ENCODE measurements around the gene GRAMD4. TPM values are rescaled to one million over a fixed set of nuclear protein-coding genes. Genes with fewer than 3 reads are reported as not detected.

Gene GRAMD4
- total RNA-seq, 1 experiment from 2014 or later = 19.8 TPM

DNA sequence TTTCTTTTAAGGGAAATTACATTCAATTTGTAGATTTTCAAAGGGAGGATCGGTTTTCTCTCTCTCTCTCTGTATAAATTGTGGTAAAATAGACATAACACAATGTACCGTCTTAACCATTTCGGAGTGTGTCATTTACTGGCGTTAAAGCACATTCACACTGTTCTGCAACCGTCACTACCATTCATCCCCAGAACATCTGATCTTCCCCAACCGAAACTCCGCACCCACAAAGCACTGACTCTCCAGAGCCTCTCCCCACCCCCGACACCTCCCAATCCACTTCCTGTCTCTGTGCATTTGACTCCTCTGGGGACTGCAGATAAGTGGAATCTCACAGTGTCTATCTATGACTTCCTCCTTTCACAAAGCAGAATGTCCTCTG lies 15.9 kb upstream of the GRAMD4 start:
- no CpG with 5 or more reads among the region's 8 CpGs for WGBS (ENCODE audit: extremely low coverage, insufficient read length, low lambda C conversion rate)
- no peak overlapping the region for H3K4me3 Mint-ChIP-seq

More for the DNA sequence above, 15.9 kb upstream of the GRAMD4 start:
- Mint-ChIP-seq H3K36me3 (ENCODE audit: insufficient read depth in 1 of 3, low read depth in 3 of 3) (peaks cover 0 to 4% (median 0%) of the 10 kb centered on the region in 3 experiments; a peak in 2 of 7 replicates), H3K4me1 (peaks cover 9 to 10% of the 10 kb centered on the region in 2 experiments), H3K27me3 (ENCODE audit: low read depth) (no peaks in the 10 kb centered on the region), H3K27ac (peak overlapping the region in 1 of 3 experiments; percentile 5; a peak in 3 of 7 replicates), H3K9me3 (no peaks in the 10 kb centered on the region; a peak in 1 of 5 replicates)
- Histone ChIP-seq H2BK120ac (ENCODE audit: low read depth, low read length, poor library complexity, severe bottlenecking) (no peak overlapping the region), H3K9ac (ENCODE audit: extremely low read depth, insufficient read length, low read length) (no peak overlapping the region), H3K79me2 (ENCODE audit: insufficient read depth, low read length) (no peaks in the 10 kb centered on the region), H2BK15ac (ENCODE audit: low read depth, low read length) (no peak overlapping the region), H3K4ac (ENCODE audit: low read depth, low read length) (no peak overlapping the region), H2BK12ac (ENCODE audit: insufficient read length, low read depth, low read length) (no peak overlapping the region), H3K4me2 (ENCODE audit: insufficient read depth, insufficient read length, low read length) (no peak overlapping the region), H4K20me1 (ENCODE audit: control insufficient read depth, insufficient read depth, insufficient read length) (no peaks in the 10 kb centered on the region), H4K5ac (ENCODE audit: insufficient read length, low read depth, low read length) (no peak overlapping the region), H3T11ph (ENCODE audit: low read length) (no peak overlapping the region), H4K91ac (ENCODE audit: insufficient read length, low read depth, low read length) (no peak overlapping the region), H2BK5ac (ENCODE audit: insufficient read length, low read length) (no peak overlapping the region), H4K8ac (replicated peaks; ENCODE audit: insufficient read length, low read depth, low read length) (no peak overlapping the region), H3K79me1 (ENCODE audit: insufficient read depth, low read depth, low read length, poor library complexity, severe bottlenecking) (no peaks in the 10 kb centered on the region), H2BK20ac (ENCODE audit: low read depth, low read length, poor library complexity, severe bottlenecking) (no peak overlapping the region), H2AK5ac (ENCODE audit: insufficient read length, low read length) (no peak overlapping the region), H3K56ac (ENCODE audit: insufficient read length, low read depth, low read length) (no peak overlapping the region), H3K23me2 (ENCODE audit: insufficient read length, low read depth, low read length, poor library complexity, severe bottlenecking) (no peaks in the 10 kb centered on the region), H2AFZ (ENCODE audit: low read length) (no peak overlapping the region), H3K23ac (ENCODE audit: insufficient read length, low read depth, low read length) (no peak overlapping the region), H3K18ac (ENCODE audit: insufficient read length, low read depth, low read length) (no peak overlapping the region), H3K9me3 (ENCODE audit: control insufficient read depth, low read depth, low read length) (no peaks in the 10 kb centered on the region), H3K27me3 (ENCODE audit: insufficient read depth, low read length) (no peaks in the 10 kb centered on the region), H3K14ac (ENCODE audit: insufficient read depth, low read length) (no peak overlapping the region), H3K4me1 (ENCODE audit: insufficient read depth, low read length) (no peaks in the 10 kb centered on the region; the same call in 1 of the 2 replicates), H3K27ac (ENCODE audit: insufficient read length, low read depth, low read length) (no peak overlapping the region)
- TF ChIP-seq, protein P1, sequence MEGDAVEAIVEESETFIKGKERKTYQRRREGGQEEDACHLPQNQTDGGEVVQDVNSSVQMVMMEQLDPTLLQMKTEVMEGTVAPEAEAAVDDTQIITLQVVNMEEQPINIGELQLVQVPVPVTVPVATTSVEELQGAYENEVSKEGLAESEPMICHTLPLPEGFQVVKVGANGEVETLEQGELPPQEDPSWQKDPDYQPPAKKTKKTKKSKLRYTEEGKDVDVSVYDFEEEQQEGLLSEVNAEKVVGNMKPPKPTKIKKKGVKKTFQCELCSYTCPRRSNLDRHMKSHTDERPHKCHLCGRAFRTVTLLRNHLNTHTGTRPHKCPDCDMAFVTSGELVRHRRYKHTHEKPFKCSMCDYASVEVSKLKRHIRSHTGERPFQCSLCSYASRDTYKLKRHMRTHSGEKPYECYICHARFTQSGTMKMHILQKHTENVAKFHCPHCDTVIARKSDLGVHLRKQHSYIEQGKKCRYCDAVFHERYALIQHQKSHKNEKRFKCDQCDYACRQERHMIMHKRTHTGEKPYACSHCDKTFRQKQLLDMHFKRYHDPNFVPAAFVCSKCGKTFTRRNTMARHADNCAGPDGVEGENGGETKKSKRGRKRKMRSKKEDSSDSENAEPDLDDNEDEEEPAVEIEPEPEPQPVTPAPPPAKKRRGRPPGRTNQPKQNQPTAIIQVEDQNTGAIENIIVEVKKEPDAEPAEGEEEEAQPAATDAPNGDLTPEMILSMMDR (conservative IDR thresholded peaks at IDR 0.05) = no peak
- no peak for DNase-seq

Data from H9 (cell line).